Activated CD8-positive, alpha-beta memory T cell treated with anti-CD3 and anti-CD28 coated beads, Interleukin-2, amount 50 U/mL, for 4 hours (primary cell): ENCODE data around the gene IRF2BP2.

Experiments
- DNase-seq: peaks from one replicate; pipeline ENCODE4 v3.0.0-alpha.2; 2020

IRF2BP2 gene

DNA sequence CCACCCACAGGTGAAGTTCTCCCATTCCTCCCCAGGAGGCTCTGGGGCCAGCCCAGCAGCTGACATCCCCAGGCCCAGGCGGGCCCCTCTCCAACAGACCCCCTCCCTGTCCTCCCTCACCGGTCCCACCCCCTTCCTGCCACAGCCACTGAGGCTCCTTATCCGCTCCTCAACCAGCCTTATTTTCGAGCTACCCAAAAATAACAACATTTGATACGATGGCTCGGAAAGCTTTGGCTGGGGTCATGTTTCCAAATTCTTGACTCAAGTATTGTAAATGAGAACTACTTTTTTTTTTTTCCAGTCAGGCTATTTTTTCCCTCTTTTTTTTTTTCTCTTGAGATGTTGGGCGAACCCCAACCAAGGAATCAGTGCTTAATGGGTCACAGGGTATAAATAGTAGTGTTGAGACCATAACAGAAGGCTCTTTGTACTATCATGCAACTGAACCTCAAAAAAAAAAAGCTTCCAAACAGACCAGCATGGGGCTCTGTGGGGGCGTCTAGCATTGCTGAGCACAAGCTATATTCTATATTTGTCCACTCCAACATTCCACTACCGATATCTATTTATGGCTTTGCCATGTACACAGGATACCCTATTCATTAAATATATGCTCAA is 27.2 kb downstream of the IRF2BP2 start:
- no peak for DNase-seq

DNA sequence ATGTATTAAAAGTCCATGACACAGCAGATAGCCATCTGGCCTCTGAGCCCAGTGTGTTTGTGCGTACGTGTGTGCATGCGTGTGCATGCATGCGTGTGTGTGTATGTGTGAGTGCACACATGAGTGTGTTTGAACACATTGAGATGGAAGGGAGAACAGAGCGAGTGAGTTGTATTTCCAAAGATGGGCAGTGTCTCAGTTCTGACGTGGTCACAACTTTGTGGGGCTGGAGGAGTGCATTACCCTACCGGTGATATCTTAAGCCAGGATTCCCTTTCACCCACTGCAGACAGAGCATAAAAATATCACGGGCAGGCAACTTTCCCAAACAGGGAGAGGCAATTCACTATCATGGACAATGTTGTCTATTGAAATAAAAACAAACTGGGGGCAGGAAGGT is 27.8 kb downstream of the IRF2BP2 start:
- no peak for DNase-seq

DNA sequence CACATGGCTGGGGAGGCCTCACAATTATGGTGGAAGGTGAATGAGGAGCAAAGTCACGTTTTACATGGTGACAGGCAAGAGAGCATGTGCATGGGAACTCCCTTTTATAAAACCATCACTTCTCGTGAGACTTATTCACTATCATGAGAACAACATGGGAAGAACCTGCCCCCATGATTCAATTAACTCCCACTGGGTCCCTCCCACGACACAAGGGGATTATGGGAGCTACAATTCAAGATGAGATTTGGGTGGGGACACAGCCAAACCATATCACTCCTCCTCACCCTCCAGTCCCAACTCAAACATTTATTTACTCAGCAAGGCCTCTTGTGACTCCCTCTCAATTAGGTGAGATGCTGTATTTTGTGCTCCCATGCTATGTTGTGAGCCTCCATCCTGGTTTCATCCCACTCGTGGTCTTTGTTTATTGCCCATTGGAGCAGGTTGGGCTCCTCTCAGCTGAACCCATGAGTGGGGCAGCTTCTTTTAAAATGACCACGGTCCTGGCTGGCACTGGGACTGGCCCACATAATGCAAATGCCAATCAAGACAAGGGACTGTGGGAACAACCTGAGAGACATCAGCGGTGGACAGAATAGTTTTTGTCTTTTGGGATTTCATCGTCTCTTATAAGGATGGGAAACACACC is 28.8 kb downstream of the IRF2BP2 start:
- no peak for DNase-seq

DNA sequence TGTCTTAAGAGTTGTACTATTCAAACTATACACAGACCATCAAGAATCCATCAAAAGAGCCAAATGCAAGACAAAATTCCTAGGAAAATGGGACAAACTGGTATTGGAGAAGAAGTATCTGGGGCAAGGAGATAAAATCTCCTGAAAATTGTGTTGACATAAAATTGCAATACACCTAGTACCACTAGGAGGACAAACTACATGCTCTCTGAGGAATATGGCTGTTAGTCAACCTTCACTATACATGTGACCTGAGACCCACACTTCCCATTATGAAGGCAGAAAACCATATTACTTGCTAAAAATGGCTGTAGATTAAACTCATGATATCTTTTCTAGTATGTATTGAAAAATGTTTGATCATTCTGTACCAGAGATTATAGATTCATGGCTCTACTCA is 30.0 kb downstream of the IRF2BP2 start:
- DNase-seq = no peak

DNA sequence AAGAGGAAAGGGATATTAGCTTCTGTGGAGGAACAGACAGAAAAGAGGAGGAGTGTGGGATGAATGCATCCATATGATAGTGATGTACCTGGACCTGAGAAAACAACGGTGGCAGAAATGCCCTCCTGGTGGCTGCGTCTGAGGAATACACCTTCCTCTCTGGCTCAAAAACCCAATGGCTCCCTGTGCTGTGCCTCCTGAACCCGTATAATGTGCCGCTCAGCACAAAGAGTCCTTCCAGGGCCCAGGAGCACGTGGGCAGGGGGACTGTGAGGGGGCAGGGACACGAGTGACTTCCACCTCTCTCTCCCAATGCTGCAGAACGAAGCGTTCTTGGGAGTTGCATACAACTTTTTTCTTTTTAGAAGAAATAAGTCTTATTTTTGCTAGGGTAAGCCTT is 31.2 kb downstream of the IRF2BP2 start:
- no peak for DNase-seq

DNA sequence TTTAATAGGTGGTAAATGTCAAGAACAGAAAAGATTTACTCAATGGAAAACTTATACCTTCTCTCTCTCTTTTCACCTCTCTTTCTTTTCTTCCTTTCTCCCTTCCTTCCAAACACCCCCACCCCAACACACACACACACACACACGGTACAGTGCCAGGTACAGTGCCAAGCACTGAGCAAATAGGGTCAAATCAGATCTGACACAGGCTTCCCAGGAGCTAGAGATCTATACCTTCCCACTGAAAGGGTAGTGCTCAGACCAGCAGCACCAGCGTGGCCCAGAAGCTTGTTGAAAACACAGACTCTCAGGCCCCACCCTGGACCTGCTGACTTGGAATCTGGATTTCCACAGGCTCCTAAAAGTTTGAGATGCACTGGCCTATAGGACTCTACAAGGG is 31.9 kb downstream of the IRF2BP2 start:
- no peak for DNase-seq

DNA sequence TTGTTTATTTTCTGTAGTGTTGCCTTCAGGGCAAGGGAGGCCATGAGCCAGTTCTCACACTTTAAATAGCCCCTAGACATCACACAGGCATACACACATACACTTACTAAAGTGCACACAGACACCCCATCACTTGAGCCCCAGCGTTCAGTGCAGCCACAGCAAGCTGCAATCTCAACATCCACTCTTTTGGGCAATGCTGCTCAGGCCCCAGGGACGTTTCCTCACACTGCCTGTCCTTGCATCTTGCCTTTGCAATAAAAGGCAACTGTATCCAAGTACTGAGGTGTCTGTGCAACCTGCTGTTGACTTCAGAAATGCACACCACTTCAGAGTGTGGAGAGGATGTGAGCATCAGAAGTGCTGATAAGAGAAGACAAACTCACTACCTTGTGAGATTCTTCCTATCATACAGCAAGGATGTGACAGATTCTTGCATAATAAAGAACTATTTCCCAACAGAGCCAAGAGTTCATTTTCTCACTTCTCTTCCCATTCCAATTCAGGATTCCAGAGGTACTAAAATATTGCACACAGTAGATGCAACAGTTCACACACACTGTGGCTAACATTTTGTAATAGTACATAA is 36.2 kb downstream of the IRF2BP2 start:
- no peak for DNase-seq

DNA sequence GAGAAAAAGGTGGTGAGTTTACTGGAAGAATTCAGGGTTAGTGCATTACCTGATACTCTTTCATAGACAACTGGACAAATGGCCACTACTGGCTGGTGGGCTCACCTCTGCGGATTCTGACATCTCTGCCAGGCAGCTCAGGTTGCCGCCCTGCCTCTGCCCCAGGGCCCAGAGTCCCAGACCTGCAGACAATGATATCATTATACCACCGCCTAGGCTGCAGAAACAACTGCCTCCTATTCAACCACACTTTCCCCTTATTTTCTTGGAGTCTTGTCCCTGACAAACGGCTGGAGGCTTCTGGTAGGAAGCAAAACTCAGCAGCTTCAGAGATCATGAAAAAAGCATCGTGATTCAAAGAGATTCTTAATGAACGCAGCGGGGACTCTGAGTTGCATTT is 37.0 kb downstream of the IRF2BP2 start:
- DNase-seq = no peak

DNA sequence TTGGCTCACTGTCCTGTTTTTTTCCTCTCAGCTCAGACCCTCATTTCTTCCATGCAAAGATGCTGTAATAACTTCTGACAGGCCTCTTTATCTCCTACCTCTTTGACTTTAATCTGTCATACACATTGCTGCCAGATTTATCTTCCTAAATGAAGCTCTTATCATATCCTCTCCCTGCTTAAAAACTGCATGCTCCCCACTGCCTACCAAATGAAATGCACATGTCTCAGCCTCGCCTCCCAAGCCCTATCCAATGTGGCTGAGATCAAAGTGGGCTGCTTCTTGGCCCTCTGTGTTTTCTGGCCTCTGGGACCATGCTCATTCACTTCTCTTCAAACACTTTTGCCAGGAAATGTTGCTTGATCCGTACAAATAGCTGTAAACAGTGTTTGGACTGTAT is 38.3 kb downstream of the IRF2BP2 start:
- DNase-seq = no peak

DNA sequence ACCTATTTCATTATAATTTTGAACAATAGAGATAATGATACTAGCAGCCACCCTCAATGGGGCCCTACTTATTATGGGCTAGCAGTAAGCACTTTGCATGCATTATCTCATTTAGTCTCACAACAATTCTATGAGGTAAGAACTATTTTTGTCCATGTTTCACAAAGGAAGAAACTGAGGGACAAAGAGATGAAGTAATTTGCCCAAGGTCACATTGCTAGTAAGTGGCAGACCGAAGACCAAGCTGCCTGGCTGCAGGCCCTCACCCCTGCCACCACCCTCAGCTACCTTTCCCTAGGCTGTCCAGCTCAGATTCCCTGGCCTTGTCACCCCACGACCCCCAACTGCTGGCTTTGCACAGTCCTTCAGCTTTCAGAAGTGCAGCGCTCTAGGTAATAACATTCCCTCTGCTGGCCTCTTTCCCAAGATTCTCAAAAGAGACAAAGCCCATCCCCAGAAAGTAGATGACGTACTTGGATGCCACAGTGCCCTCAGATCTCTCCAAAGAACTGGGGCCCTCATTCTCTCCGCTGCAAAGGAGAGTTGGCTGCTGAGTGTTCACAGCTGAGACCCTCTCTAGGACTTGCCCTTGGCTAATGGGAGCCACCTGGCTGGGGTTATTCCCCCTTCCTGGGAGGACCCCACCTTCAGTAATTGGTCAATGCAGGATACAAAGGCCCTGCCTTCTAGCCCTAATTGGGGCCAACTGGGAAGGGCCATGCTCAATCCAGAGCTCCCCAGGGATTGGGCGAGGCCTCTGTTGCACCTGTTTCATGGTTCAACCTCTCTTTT is 39.5 kb downstream of the IRF2BP2 start:
- DNase-seq = no peak

DNA sequence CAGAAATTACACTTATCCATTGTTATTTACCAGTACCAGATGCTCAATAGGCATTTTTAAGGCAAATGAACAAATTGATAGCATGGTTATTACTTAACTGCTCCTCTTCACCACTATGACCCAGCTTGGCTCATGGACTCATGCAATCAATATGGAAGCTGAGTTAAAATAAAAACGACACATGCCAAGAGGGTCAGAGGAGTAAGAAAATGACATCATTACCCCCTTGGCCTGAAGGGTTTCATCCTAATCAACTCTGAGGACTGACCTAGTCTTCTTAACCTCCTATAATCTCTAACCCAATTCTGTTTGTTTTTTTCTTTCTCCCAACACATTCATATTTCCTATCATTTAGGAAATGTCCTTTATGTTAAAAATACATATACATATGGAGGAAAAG is 41.6 kb downstream of the IRF2BP2 start:
- no peak for DNase-seq

DNA sequence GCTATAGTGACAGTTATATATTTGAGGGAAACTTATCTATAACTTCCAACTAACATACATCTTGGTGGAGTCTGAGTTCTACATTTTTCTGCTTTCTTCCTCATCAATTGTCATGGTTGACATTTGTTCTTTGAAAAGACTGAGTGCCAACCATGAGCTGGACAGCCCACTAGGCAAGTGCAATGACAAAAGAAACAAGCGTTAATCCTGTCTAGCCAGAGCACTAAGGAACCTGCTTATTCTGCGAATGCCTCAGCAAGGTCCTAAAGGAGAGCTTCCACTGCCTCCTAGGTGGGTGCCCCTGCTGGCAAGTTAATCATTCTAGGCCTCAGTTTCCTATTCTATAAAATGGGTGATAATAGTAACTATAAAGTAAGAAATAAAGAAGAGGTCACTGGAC is 44.8 kb downstream of the IRF2BP2 start:
- no peak for DNase-seq

DNA sequence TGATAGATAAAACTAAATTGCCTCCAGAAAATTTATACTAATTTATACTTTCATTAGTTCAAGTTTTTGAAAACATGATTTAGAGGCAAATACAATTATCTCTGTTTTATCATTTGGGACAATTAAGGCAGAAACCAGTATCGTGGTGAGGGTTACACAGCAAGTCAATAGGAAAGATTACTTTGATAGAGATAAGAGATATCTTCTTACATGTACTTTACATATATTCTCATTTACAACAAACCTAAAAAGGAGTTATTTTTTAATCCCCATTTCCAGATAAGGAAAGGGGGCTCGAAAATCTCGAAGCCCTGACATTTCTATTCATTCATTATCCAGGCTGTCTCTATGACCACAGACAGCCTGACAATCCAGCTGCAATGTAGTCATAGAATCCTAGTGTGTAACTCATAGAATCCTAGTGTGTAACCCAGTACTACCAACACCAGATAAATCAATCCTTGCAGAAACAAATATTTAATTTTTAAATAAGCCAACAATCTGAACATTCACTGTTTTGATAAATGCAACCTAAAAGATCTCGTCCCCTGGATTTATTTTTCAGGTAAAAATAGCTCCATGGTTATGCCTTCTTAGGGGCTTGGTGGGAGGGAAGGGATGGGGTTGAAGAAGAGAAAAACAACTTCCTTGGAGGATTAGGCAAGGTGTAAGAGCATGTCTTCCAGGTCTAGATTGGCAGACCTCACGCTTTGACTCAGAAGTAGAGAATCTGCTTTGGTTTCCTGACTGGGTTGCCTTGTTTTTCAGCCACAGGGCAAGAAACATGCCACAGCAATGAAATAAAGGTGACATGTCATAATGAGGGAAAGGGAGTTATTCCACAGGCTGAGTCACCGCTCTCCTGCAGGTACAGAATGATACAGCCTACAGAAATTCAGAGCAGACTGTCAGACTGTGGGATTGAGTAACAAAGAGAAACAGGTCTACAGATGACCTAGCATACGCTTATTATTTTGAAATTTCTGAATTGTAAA is 45.6 kb downstream of the IRF2BP2 start:
- no peak for DNase-seq

DNA sequence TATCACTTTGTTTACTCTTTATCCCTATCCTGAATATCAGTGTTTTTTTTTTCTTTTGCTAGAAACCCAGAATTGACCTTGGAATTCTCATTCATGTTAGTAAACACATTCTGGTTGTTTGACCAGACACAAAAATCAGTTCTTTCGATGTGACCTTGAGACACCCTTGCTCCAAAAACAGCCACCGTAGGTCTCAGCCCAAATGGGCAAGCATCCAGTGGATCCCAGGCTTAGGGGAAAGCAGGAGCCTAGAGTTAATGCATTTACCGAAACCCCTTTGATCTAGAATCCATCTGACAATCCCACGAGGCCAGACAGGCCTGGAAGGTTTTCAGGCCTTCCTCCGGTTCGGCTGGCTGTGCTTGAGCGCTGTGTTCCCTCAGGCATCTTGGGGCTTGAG is 47.6 kb downstream of the IRF2BP2 start:
- DNase-seq = no peak

DNA sequence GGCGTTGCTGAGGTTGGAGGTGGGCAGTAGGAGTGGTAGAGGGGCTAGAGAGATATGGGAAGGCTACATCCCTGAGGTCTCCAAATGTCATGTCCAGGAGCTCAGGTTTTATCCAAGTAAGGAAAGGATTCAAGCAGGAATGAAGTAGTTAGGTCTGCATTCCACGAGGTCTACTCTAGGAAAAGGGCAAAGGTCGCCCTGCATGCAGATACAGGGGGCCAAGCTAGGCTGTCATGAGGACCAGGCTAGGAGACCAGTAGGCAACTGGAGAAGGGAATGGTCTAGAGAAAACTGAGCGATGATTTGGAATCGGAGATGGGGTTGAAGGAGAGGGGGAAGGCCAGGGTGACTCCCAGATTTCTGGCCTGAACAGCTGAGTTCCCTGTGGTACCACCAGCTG is 48.7 kb downstream of the IRF2BP2 start:
- DNase-seq = no peak

DNA sequence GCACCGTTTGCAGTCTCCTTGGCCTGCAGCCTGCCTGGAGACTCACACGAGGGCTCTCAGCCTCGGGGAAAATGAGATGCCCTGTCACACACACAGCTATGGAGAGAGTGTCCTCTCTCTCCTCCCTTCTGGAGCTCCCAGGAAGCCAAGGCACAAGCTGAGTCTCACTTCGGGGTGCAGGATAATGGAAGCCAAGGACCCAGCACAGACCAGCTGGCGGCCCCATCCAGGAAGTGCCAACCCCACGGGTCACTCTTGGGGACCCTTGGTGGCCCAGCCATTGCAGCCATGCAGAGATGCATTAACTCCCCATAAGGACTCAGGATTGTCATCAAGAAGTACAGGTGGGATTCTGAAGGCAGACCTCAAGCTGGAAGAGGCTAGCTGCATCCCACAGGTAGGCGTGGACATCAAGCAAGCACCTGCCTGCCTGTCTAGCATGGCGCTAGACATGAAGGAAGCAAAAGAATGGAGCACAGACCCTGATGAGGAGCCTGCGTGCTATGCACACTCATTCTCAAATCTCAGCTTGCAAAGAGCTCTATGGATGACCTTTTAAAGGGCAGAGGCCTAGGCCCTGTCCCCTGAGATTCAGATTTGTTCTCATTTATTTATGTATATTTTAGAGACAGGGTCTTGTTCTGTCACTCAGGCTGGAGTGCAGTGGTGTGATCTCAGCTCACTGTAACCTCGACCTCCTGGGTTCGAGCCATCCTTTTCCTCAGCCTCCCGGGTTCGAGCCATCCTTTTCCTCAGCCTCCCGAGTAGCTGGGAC is 49.9 kb downstream of the IRF2BP2 start:
- no peak for DNase-seq

DNA sequence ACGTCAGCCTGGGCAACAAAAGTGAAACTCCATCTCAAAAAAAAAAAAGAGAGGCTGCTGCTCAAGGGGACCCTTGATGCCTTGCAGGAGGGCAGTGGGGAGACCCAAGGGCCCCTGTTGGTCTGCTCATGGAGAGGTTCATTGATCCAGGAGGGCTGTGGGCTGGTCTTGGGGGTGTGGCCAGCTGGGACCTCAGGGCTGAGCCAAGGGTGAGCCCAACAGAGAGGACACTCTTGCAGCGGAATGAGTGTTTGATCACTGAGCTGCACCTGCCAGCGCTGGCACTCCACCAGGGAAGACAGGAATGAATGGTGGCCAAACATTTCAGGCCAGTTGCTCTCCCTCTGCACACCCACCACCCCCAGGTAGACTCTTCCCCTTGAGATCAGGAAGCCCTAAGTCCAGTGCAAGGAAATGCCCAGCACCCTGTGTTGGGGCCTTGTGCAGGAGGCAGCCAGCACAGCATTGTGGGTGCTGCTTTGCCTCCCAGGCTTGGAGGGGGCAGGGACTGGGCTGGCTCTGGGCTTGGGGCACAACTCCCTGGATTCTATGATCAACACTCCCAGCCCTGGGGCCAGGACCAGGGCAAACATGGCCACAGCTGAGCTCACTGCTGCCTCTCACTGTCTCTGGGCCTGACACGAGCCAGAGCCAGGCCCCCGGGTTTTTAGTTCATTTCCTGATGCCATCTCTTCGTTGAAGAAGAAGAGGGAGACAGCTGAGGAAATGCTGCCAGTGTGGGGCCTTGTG is 50.7 kb downstream of the IRF2BP2 start:
- no peak for DNase-seq

DNA sequence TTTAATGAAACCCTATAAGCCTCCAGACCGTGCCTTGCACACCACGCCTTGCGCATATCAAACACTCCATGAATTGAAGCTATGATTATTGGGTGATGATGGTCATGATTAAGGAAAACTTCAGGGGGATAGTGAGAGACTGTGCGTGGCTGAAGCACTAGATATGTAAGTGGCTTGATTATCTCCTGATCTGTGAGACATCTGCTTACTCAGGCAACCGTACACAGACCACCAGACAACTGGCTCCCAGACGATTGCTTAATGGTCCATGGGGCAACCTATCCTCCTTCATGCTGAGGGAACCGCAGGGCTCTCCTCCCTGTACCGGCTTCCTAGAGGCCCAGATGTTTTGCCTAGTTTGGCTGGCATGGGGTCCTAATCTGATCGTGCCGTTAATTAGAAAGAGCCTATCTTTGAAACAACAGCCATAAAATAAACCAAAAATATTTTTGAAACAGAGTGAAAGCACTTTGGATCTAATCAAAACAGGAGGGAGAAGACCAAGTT is 51.6 kb downstream of the IRF2BP2 start:
- no peak for DNase-seq

DNA sequence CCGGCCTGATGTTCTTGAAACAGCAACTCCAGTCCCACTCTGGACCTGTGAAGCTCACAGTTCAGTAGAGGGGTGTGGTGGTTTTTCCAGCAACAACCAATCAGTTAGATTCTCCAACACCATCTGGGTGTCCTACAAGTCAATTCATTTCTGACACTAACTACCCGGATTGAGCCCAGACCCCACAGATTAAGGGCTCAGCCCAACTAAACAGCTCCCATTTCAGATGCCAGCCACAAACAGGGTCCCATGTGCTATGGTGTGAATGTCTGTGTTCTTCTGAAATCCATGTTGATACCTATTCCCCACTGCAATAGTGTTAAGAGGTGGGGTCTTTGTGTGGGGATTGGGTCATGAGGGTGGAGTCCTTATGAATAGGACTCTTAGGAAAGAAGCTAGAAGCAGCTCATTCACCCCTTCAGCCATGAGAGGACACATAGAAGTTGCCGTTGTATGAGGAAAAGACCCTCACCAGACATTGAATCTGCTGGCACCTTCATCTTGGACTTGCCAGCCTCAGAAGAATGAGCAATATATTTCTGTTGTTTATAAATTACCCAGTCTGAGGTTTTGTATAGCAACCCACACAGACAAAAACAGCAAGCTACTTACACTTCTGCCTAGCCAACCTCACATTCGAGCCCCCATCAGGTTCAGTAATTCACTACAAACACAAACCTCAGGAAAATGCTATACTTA is 53.6 kb downstream of the IRF2BP2 start:
- no peak for DNase-seq

DNA sequence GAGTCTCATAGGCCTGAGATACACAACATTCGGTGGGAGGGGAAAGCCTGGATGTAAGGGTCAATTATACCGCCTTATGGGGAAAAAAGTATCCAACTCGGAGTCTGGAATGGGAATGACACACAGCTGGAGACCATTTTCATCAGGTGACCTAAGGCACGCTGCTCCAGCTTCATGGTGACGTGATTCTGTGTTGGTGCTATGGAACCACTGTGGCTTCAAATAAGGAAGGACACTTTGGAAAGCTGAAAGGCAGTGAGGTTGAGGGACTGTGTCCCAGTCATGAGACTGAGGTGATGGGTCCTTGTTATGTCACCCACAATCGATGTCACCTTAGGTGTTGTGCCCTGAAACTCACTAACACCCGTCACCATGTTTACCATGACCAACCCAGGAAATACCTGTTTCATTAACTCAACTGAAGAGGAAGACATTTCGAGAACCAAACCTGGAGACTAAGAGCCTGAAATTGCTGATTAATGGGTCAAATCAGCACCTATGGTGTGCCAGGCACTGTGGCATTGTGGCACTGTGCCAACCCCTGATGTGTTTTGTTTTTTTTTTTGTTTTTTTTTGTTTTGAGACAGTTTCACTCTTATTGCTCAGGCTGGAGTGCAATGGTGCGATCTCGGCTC is 54.5 kb downstream of the IRF2BP2 start:
- no peak for DNase-seq
